Type B pancreatic cell (in vitro differentiated cells): ENCODE measurements around the gene CXCL16. TPM values are rescaled to one million over a fixed set of nuclear protein-coding genes. Genes with fewer than 3 reads are reported as not detected.
A peak's percentile ranks its signal among the peaks of the same experiment; 100 is the strongest.

ENCODE experiments used
- DNase-seq: peaks from one replicate; pipeline ENCODE4 v3.0.0; 2021; ENCODE audit warnings: mixed read lengths; ENCODE audit not compliant: unreplicated experiment; ENCODE audit errors: extremely low spot score
- H3K27ac Mint-ChIP-seq: 2 replicates; pipeline ENCODE4 v1.8.0; 2021; ENCODE audit warnings: mild to moderate bottlenecking, mixed read lengths
- H3K27me3 Mint-ChIP-seq: 2 replicates; pipeline ENCODE4 v1.8.0; 2021; ENCODE audit warnings: mixed read lengths
- H3K36me3 Mint-ChIP-seq: 2 replicates; pipeline ENCODE4 v1.8.0; 2021; ENCODE audit warnings: mixed read lengths
- H3K4me1 Mint-ChIP-seq: one replicate; pipeline ENCODE4 v1.8.0; 2021; ENCODE audit warnings: mixed read lengths; ENCODE audit not compliant: unreplicated experiment
- H3K4me3 Mint-ChIP-seq: 2 replicates; pipeline ENCODE4 v1.8.0; 2021; ENCODE audit warnings: mild to moderate bottlenecking, mixed read lengths
- H3K9me3 Mint-ChIP-seq: 2 replicates; pipeline ENCODE4 v1.8.0; 2021; ENCODE audit warnings: mixed read lengths
- total RNA-seq: library from RNA; stranded (reverse); gene quantifications from 2 replicates; pipeline ENCODE4 v1.2.1, GENCODE V29; 2021; ENCODE audit warnings: low replicate concordance
- TF ChIP-seq, protein P1 (sequence below): fragments of 200-600 bp; sonication (generic); conservative IDR thresholded peaks from 2 replicates; pipeline ENCODE4 v1.5.0; 2021; ENCODE audit warnings: antibody characterized with exemption, mild to moderate bottlenecking

The CXCL16 gene
- total RNA-seq, 1 donor from 2014 or later = 15.2 TPM

DNA sequence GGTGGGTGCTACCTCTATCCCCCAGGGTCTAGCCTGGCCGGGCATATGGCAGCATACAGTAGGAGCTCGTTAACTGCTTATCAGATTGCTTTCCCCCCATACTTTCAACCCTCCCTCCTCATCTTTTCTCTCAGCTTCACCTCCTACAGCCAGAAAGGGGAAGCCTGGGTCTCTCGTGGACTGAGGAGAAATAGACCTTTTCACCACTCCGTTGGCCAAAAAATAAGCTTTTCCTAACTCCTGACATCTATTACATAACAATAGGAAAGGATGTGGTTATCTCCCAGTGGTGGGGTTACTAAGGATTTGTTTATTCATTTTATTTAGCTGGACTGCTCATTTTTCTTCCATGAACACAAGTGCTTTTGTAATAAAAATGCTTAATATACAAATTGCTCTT lies 9.0 kb upstream of the CXCL16 start:
- H3K4me1 Mint-ChIP-seq = peaks cover 4% of the 10 kb centered on the region
- H3K36me3 Mint-ChIP-seq = no peaks in the 10 kb centered on the region
- TF ChIP-seq, protein P1, sequence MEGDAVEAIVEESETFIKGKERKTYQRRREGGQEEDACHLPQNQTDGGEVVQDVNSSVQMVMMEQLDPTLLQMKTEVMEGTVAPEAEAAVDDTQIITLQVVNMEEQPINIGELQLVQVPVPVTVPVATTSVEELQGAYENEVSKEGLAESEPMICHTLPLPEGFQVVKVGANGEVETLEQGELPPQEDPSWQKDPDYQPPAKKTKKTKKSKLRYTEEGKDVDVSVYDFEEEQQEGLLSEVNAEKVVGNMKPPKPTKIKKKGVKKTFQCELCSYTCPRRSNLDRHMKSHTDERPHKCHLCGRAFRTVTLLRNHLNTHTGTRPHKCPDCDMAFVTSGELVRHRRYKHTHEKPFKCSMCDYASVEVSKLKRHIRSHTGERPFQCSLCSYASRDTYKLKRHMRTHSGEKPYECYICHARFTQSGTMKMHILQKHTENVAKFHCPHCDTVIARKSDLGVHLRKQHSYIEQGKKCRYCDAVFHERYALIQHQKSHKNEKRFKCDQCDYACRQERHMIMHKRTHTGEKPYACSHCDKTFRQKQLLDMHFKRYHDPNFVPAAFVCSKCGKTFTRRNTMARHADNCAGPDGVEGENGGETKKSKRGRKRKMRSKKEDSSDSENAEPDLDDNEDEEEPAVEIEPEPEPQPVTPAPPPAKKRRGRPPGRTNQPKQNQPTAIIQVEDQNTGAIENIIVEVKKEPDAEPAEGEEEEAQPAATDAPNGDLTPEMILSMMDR = no peak
- H3K4me3 Mint-ChIP-seq = no peak overlapping the region
- H3K27me3 Mint-ChIP-seq = peaks cover 73% of the 10 kb centered on the region
- H3K9me3 Mint-ChIP-seq = no peaks in the 10 kb centered on the region
- DNase-seq = no peak
- H3K27ac Mint-ChIP-seq = no peak overlapping the region

GRCh38 chr17:4747847-4748246 lies 8.1 kb upstream of the CXCL16 start:
- DNase-seq = no peak
- no peaks in the 10 kb centered on the region for H3K9me3 Mint-ChIP-seq
- H3K36me3 Mint-ChIP-seq = no peaks in the 10 kb centered on the region
- TF ChIP-seq, protein P1 = no peak
- H3K4me3 Mint-ChIP-seq = no peak overlapping the region
- peaks cover 4% of the 10 kb centered on the region for H3K4me1 Mint-ChIP-seq
- H3K27ac Mint-ChIP-seq = no peak overlapping the region
- H3K27me3 Mint-ChIP-seq = peaks cover 77% of the 10 kb centered on the region

DNA sequence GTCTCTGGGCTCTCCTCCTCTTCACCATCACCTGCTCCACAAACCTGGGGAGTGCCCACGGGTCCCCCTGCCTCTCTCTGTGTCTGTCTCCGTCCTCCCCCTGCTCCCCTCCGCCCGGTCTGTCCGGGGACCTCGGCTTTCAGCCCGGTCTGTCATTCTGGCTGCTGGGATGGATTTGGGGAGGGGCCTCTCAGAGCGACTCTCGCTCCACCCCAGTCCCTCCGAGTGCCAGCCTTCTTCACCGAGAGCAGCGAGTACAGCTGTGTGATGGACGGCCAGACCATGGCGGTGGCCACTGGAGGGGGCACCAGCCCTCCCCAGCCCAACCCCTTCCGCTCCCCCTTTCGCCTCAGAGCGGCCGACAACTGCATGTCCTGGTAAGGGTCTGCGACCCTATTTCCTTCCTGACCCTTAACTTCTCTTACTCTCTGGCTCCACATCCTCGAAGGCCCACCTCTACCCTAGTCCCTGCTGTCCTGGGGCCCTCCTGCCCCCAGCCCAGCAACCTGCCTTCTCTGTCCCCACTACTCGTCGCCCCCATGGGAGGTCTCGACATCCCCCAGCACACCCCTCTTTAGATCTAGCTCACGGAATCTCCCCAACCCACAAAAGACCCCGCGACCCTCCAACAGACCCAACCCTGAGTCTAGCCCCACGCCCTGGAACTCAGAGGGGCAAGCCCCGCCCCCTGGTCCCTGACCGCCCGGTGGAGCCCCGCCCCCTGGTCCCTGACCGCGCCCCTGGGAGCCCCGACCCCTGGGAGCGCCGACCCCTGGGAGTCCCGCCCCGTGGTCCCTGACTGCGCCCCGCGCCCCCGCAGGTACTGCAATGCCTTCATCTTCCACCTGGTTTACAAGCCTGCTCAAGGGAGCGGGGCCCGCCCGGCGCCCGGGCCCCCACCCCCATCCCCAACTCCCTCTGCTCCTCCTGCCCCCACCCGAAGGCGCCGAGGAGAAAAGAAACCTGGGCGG lies 5.6 kb upstream of the CXCL16 start:
- H3K9me3 Mint-ChIP-seq = no peaks in the 10 kb centered on the region
- peaks cover 4% of the 10 kb centered on the region for H3K4me1 Mint-ChIP-seq
- no peak for DNase-seq
- TF ChIP-seq, protein P1 = no peak
- no peak overlapping the region for H3K27ac Mint-ChIP-seq
- H3K36me3 Mint-ChIP-seq = no peaks in the 10 kb centered on the region
- peaks cover 88% of the 10 kb centered on the region for H3K27me3 Mint-ChIP-seq
- peak overlapping the region; percentile 70 for H3K4me3 Mint-ChIP-seq

DNA sequence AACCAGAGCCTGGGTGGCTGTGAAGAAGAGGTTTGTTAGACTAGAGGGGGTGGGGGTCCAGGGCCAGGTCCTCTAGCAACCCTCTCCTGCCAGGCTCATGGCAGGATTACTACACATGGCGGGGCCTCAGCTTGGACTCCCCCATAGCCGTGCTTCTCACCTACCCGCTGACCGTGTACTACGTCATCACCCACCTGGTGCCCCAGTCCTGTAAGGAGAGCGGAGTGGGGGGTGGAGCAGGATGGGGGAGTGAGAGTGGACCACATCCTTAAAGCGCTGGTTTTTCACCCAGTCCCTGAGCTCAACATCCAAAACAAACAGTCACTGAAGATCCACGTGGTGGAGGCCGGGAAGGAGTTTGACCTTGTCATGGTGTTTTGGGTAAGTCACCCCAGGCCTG lies 4.2 kb upstream of the CXCL16 start:
- Mint-ChIP-seq H3K36me3 (no peaks in the 10 kb centered on the region), H3K4me1 (peaks cover 7% of the 10 kb centered on the region), H3K9me3 (no peaks in the 10 kb centered on the region), H3K27me3 (peaks cover 89% of the 10 kb centered on the region), H3K4me3 (no peak overlapping the region), H3K27ac (no peak overlapping the region)
- TF ChIP-seq, protein P1 = no peak
- no peak for DNase-seq

GRCh38 chr17:4743216-4743615 lies 3.5 kb upstream of the CXCL16 start:
- H3K36me3 Mint-ChIP-seq = no peaks in the 10 kb centered on the region
- H3K9me3 Mint-ChIP-seq = no peaks in the 10 kb centered on the region
- H3K27ac Mint-ChIP-seq = no peak overlapping the region
- TF ChIP-seq, protein P1 = no peak
- no peak for DNase-seq
- no peak overlapping the region for H3K4me3 Mint-ChIP-seq
- H3K4me1 Mint-ChIP-seq = peaks cover 13% of the 10 kb centered on the region
- H3K27me3 Mint-ChIP-seq = peaks cover 89% of the 10 kb centered on the region
